OCI-M2 (cell line): ENCODE data around the gene ENTHD1.
"Not testable (repeated sequence)": the region's sequence is repeated elsewhere in the genome, so short reads cannot be mapped to it uniquely, and the experiment has no call there.

ENCODE experiments used
- DNase-seq: peaks from one replicate; lab custom pipeline; 2025; ENCODE audit not compliant: unreplicated experiment; lab: John Stamatoyannopoulos, UW

ENTHD1 gene

DNA sequence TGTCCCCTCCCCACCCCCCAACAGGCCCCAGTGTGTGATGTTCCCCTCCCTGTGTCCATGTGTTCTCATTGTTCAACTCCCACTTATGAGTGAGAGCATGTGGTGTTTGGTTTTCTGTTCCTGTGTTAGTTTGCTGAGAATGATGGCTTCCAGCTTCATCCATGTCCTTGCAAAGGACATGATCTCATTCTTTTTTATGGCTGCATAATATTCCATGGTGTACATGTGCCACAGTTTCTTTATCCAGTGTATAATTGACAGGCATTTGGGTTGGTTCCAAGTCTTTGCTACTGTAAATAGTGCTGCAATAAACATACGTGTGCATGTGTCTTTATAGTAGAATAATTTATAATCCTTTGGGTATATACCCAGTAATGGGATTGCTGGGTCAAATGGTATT, 159.5 kb downstream of the ENTHD1 start:
- not testable (repeated sequence) for DNase-seq

DNA sequence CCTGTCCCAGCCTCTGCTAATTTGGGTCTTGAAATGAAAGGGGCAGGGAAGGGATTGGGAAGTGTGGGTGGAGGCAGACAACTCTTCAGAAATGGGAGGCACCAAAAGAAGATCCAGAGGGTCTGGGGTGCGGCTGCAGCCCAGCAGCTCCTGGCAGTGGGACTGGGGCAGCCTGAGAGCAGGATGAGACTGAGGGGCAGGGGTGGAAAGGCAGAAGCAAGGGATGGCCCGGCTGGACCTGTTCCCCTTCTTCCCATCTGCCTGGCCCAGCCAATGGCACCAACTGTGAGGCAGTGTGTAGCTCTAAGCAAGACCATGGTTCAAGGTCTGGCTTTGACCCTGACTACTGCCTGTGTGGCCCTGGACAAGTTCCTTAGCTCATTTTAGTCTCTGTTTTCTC, 160.4 kb downstream of the ENTHD1 start:
- no peak for DNase-seq

DNA sequence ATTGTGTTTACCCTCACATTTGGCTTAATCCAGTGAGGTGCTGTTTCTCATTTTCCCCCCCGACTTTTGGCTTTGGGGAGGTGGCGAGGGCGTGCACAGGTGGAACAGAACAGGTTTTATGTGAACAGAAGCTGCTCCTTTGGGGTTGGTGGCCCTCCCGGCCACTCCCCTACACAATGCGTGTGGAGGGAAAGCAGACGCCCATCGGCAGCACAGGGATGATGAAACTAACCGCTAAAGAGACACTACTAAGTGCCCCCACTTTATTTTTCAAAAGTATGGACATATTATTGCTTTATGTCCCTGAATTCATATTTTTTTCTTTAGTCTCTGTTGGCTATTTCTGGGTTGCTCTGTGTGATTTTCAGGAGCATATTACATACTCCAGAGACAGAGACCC, 160.9 kb downstream of the ENTHD1 start:
- no peak for DNase-seq

DNA sequence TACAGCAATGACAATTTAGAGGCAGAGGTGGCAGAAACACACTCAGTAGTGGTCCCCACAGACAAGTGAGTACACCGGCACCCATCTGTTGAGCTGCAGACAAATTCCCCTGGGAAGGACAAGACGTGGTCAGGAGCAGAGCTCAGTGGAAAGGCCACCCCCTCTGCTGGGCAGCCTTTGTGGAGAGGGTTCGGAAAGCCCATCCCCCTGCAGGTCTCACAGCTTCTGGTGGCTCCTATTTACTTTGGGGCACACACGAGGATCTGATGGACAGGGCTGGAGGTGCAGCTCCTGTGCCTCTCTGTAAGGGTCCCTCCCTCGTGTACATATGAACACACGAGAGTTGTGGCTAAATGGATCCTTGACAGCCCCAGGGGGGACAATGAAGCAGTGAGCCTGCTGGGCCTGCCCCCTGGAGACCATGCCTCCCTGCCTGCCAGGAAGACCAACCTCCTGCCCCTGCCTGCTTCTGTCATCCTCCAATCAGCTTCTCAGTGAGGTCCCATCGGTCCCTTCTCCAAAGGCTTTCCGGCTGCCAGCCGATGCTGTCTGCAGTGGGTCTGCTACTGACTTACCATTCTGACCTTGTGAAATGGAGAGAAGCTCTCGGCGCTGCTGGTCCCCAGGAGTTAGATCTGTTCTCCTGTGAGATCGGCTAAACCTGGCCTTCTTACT, 161.5 kb downstream of the ENTHD1 start:
- no peak for DNase-seq

DNA sequence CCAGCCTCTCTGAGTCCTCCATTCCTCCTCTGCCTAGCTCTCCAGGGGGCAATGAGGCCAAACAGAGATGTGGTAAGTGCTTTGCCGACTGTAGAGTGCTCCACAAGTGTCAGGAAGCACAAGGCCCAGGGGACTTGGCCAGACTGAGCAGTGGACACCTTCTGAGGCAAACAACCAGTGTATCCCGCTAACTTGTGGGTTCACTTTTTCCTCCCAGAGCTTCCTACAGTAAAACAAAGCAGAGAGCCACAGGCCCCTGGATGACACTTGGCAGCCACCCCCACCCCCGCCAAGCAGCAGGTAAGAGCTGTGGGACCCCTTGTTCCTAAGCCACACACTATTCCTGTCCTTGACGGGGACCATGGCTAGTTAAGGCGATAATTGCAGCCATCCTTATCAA, 162.1 kb downstream of the ENTHD1 start:
- DNase-seq = no peak

DNA sequence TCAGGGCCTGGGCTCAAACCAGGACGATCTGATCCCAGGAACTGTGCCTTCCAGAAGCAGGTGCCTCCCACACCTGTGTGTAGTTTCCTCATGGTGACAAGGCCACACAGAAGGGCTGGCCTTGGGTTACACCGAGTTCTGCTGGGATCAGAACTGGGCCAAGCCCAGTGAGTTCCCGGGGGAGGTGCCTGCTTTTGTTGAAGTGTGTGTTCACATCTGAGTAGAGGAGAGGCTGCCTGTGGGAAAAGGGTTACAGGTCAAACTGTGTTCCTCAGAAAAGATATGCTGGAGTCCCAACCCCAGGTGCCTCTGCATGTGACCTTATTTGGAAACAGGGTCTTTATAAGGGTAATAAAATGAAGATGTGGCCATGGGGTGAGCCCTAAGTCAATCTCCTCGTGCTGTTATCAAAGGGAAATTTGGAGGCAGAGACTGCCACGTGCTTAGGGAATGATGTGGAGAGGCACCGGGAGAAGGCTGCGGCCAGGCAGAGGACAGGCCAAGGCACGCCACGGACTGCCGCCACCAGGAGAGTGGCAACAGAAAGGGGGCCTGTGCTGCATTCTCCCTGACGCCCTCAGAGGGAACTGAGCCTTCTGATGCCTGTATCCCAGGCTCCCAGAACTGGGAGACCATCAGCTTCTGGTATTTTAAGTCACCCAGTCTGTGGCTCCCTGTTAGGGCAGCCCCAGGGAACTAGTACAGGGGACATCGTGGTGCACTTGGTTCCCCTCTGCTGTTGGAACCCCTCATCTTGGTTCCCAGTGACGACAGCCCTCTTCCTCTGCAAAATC, 164.2 kb downstream of the ENTHD1 start:
- no peak for DNase-seq

DNA sequence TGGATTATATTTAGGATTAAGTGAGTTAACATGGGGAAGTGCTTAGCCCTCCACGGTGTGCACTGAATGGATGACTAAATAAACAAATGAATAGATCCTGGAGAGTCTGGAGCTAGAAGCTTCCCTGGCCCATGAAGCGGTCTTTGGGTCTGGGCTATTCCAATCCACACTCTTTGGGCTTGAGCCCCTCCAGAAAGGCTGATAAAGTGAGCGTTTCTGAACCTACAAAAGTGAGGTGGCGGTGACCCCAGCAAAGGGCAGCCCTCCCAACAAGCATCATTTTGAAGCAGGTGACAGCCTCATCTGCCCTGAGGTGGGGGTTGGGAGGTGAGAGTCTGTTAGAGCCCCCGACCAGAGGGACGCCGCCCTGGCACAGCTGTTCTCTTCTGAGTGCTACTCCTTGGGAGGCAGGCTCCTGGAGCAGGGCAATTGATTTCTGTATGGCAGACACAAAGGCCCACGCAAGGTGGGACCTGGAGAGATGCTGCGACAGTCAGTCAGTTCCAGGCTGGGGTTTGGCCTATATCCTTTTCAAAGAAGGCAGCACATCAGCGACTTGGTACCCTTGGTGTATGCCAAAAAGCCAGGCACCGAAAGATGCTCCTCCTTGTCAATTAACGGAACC, 165.2 kb downstream of the ENTHD1 start:
- no peak for DNase-seq

DNA sequence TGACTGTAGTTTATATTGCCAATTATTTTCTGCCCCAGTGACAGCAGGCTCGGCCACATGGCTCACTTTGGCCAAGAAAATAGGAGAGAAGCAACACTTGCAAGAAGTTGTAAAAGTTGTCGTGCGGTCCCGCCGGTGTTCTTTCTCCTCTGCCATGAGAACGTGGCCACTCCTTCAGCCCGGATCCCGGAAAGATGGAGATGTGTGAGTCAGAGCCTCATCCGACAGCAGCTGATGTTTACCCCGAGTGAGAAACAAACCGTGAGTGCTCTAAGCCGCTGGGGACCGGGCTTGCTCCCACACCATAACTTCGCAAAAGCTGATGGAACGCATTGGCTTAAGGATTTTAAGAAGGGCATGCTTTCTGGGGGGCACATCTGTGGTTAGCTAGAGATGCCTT, 166.0 kb downstream of the ENTHD1 start:
- DNase-seq = no peak

DNA sequence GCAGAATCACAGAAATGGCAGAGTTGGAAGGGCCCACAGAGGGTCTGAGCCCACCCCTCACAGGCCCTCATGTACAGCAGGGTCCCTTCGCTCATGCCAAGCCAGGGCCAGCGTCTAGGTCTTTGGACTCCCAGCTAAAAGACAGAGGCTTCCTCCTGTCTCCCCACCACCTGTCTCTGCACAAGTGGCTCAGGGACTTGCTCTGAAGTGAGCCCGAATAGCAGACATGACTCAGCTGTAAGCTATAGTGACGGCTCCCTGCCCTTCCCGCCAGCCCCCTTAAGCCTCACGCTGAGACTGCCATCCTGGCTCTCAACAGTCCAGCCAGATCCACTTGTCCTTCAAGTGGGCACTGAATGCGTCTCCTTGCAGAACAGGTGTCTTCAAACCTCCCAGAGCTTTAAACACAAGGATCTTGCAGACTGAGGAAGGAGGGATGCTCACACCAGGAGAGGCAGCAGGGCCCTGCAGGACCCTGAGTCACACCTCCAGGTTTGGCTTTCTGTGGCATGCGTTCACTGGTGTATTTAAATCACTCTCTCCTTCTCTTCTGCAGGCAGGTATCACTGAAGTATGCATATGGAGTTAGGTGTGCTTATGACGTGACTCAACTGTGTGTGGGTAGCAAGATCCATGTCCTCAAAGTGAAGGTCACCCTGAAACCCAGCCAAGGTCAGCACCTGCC, 168.1 kb downstream of the ENTHD1 start:
- no peak for DNase-seq

DNA sequence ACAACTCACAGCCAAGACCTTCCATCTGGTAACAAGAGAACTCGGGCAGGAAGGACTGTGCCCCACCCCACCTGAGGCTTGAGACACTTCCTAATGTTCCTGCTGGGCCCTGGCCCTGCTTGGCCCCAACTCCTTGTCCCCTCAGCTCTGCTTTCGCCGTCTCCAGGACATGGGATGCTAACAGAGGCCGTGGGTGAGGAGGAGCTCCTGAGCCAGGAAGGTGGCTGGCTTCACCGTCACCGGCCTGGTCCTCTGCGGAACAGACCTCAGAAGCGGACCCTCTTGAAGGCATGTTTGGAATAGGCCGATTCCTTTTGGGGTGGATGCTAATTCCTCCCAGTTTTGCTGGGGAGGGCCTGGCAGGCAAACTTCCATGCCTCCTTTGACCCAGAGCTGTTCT, 168.7 kb downstream of the ENTHD1 start:
- no peak for DNase-seq

DNA sequence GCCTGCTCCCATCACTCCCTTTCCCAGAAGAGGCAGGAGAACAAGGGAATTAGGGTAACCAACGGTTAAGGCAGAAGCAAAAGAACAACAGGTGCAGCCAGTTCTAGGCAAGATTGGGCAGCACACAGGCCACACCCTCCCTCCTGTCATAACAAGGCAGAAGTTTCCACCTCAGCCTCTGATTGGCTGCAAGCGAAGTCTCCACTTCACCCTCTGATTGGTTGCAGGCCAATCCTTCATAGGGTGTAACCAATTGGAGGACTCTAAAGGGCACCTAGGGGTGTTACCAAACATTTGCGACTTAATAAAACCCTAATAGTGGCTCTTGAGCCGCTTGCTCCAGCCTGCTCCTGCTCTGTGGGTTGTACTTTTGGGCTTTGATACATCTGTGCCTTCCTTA, 169.2 kb downstream of the ENTHD1 start:
- no peak for DNase-seq

DNA sequence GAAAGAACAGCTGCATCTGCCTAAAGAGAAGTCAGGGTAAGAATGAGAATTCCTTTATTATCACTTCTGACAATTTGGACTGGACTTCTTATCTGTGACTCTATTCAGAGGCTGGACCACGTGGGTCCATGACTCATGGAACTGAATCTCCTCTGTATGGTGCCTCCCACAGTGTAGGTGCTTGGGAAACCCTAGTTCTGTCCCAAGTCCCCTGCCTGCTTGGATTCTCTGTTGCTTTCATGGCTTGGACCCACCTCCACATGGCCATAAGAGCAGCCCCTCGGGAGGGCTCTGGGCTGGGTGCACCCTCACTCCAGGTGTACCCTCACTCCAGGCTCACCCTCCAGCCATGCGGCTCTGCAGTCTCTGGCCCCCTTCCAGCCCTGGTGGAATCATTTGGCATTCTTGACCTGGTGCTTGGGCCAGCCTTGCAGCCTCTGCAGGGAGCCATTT, 169.6 kb downstream of the ENTHD1 start:
- no peak for DNase-seq

DNA sequence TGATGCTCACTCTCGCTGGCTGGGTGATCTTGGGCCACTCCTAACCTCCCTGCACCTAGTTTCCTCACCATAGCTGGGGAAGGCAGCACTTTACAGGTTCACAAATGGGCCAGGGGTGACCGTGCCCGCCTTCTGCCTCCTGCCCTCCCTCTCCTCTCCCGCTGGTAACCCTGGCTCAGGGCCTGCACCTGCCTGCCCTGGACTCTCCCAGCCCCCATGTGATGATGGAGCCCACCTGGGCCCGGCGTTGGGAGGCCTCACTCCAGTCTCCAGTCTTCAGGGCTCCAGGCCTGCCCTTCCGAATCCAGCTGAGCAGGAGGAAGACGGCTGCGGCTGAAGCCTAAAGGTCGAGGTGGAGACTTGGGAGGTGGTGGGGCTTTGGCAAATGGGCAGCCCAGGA, 170.1 kb downstream of the ENTHD1 start:
- DNase-seq = no peak

DNA sequence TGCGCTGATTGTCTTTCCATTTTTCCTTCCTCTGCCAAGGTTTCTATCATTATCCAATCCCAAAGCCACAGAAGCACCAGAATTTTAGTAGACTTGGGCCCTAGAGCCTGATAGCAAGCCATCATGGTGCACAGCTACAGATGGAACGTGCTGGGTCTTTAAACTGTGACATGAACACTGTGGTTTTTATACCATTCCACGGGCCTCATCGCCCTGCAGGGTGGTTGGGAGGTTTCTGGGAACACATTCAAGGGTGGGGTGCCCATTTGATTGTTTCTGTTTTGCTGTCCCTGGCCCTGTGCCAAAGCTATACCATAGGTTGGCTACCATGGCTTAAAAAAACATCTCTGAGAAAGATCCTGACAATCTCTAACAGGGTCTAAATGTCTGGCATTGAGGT, 171.1 kb downstream of the ENTHD1 start:
- DNase-seq = no peak

DNA sequence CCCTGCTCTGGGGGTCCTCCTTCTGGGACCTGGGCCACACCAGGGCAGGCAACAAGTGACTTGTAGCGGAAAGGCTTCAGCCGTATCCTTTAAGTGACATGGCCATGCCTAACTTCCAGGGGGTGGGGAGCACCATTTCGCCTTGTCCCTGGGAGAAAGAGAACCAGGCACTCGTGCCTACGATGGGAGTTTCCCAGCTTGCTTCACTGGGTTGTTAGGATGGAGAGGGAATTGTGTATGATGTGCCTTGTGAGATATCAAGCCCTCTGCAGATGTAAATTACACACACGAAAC, 171.6 kb downstream of the ENTHD1 start:
- DNase-seq = no peak

DNA sequence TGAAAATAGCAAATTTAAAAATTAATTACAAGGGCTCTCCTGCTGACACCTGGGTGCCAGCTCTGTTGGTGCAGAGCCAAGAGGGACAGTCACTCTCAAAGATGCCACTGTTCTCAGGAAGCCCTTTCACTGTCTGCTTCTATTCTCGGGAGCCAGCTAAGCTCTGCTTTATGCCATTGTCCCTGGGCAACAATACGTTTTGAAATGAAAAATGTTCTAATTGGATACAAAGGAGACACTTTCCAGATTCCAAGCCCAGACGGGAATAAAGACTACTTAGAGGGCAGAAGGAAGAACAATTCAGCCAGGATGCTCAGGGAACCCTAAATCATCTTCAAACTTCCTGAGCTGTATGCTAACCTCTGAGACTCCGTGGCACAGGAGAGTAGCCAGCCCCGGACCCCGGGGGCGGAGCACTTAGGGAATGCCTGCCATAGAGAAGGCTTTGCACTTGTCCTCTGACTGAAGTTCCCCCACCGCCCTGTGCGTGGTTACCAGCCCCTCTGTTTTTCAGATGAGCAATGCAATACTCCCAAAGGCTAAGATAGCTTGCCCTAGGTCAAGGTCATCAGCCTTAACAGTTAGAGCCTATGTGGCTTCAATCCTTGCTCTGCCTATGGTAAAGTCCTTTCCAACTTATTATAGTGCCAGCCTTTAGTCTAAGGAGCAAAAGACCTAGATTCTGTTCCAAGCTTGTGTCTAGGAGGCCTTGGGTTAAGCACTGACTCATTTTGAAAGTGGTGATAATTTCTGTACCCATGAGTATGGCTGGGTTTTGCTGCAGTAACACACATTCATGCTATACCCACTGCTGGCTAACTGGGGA, 172.1 kb downstream of the ENTHD1 start:
- no peak for DNase-seq

DNA sequence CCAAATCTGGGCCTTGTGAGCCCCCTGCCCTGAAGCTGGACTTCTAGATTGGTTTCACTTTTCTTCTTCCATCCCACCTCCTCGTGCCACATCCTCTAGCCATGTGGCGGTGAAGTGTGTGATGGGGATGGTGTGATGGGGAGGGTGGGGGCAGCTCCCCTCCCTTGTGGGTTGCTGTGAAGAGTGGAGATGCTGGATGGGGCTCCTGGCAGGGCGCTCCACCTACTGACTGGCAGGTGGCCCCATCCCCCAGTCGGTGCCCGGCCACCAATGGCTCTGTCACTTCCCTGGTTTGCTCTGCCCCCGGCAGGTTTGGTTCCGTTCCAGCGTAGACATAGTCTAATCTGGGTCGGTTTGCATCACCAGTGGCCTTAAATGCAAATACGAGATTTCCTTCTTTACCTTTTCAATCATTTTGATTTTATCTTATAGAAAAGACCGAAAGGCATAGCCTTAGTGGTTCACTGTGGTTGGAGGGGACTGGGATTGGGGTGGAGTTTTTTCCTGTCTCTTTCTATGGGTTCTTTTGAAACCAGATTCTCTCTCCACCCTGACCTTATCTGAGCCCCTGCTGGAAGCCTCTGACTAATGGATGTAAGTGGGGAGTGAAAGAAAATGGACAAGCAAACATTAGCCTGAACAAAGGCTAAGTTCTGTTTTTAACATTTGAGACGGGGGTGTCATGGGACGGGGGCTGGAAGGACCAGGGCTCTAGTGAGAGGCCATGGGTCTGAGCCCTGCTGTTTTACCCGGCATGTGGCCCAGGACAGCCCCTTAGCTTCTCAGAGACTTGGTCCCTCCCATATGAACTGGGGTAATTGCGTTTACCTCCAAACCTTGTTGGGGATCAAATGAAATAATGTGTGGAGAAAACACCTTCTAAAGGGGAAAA, 173.8 kb downstream of the ENTHD1 start:
- DNase-seq = no peak

DNA sequence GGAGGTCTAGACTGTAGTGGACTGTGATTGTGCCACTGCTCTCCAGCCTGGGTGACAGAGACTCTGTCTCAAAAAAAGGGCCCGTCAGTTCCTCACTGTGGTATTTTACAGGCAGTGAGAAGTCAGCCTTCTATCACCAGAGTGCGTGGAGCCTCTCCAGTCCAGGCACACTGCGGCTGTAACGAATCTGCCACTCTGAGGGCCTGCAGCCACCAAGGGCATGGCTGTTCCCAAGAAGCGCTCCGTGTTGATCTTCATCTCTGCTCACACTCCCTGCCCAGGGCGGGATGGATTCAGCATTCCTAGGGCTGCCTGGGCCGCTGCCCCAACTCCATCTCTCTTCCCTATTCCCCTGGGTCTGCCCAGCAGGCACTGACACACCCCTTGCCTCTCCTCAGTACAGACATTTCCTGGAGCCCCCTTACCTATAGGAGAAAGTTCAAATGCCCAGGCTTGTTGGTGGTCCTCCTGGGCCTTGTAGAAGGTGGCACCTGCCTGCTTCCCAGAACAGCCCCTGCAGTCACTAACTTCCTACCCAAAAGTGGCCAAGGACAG, 174.6 kb downstream of the ENTHD1 start:
- DNase-seq = no peak

DNA sequence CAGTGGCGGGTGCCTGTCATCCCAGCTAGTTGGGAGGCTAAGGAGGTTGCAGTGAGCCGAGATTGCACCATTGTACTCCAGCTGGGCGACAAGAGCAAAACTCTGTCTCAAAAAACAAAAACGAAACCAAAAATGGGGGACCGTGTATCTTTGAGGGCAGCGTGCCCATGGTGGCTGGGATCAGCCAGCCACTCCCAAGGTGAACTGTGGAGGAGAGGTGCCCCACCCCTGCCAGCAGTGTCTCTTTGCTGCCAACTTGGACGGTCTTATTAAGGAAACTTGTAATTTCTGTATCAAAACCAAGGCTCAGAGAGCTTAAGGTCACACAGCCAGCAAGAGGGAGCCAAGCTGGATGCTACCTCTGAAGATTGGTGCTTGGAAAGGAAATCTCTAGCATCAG, 175.4 kb downstream of the ENTHD1 start:
- no peak for DNase-seq

DNA sequence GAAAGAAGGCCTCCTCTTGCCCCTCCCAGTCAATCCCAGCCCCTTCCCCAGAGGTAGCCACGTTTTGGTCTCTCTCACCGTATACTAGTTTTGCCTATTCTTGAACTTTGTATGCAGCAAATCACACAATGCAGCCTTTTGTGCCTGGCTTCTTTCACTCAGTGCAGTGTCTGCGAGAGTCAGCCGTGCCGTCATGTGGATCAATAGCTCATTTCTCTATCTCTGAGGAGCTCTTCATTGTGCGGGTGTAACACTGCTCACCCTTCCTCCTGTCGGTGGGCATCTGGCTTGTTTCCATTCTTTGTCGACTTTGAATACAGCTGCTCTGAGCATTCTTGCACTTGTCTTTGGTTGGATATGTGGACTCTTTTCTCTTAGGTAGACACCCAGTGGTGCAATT, 176.5 kb downstream of the ENTHD1 start:
- DNase-seq = no peak
